ENCODE measurements around the gene PXMP4.

DNA sequence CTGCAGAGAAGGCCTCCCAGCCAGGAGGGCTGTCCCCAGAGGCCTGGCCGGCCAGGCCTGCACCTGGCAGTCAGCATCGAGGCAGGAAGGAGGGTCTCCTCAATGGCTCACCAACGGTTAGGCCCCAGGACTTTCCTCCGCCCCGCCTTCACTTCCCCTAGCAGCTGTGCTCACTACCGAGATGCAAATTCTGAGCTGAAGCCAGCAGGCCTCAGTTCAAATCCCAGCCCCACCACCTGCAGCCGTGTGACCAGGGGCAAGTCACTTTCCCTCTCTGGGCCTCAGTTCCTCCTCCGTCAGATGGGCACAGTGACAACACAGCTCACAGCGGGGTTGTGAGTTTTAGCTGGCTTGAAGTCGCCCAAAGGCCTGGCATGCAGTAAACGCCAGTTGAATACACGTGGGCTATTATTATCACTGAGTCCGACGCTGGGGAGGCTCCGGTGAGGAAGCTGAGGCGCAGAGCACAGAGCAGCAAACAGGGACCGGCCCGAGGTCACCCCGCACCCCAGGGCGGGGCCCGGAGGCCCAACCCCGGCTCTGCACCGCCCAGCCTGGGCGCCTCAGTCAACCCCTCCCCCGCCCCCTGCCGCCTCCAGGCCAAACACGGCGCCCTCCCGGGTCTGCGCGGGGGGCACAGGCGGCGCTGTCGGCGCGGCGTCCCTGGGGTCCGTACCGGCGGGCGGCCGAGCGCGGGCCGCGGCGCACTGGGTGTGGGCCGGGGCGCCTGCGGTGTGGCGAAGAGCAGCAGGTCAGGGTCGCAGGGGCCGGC lies 34.6 kb downstream of the PXMP4 start:
- TF ChIP-seq POLR2A (IDR thresholded peaks at IDR 0.05) (no peak), POLR2AphosphoS5 (IDR thresholded peaks at IDR 0.05) (no peak)
- TF ChIP-seq, protein P1, sequence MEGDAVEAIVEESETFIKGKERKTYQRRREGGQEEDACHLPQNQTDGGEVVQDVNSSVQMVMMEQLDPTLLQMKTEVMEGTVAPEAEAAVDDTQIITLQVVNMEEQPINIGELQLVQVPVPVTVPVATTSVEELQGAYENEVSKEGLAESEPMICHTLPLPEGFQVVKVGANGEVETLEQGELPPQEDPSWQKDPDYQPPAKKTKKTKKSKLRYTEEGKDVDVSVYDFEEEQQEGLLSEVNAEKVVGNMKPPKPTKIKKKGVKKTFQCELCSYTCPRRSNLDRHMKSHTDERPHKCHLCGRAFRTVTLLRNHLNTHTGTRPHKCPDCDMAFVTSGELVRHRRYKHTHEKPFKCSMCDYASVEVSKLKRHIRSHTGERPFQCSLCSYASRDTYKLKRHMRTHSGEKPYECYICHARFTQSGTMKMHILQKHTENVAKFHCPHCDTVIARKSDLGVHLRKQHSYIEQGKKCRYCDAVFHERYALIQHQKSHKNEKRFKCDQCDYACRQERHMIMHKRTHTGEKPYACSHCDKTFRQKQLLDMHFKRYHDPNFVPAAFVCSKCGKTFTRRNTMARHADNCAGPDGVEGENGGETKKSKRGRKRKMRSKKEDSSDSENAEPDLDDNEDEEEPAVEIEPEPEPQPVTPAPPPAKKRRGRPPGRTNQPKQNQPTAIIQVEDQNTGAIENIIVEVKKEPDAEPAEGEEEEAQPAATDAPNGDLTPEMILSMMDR (IDR thresholded peaks at IDR 0.05): no peak

All from sigmoid colon (tissue), 4 donors.